ENCODE data around the gene MRPL36.

DNA sequence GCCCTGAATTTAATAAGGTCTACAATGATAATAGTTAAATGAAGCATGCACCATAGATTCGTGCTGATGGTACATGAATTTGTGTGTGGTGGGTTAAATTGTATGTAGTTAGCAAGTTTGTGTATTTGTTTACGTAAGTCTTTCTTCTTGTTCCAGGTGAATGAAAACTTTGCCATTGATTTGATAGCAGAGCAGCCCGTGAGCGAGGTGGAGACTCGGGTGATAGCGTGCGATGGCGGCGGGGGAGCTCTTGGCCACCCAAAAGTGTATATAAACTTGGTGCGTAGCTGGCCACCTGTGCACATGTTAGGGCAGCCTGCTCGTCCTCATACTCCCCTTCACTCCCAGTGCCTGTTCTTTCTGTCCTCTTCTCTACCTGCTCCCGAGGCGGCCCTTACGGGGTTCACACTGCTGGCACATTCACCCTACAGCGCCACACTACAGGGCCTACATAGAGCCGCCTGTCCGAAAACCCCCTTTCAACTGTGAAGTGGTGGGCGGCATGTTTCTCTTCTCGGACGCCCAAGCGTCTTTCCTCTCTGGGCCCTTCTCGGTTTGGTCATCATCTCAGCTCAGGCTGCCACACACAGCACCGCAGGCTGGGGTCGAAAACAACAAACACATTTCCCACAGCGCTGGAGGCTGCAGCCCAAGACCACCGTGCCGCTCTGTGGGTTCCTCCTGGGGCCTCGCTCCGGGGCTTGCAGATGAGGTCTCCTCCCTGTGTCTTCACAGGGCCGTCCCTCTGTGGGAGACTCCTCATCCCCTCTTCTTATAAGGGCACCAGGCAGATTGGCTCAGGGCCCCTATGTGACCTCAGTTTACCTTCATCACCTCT, 14.8 kb upstream of the MRPL36 start:
- TF ChIP-seq CTCF (IDR thresholded peaks at IDR 0.05) (no peak), POLR2AphosphoS5 (IDR thresholded peaks at IDR 0.05) (no peak), EP300 (IDR thresholded peaks at IDR 0.05) (no peak)

Measured in gastroesophageal sphincter (tissue), 3 donors.